Mesenchymal stem cell (in vitro differentiated cells and primary cell): ENCODE measurements around the gene ZNRF4.
"Not testable (repeated sequence)": the region's sequence is repeated elsewhere in the genome, so short reads cannot be mapped to it uniquely, and the experiment has no call there.

Experiments
- DNase-seq: peaks from one replicate; pipeline ENCODE4 v3.0.0-alpha.2; 2013
- H2AFZ ChIP-seq: one replicate; pipeline ENCODE4 v1.6.1; 2013; ENCODE audit warnings: low read depth, mild to moderate bottlenecking, control low read depth, inconsistent platforms, low read length, moderate library complexity
- H2AK5ac ChIP-seq: 2 replicates; pipeline ENCODE4 v1.6.1; 2013; ENCODE audit warnings: low read length, moderate library complexity, mild to moderate bottlenecking, inconsistent platforms; ENCODE audit not compliant: severe bottlenecking
- H2BK120ac ChIP-seq: one replicate; pipeline ENCODE4 v1.6.1; 2013; ENCODE audit warnings: low read depth, mild to moderate bottlenecking, inconsistent platforms, low read length, moderate library complexity
- H2BK12ac ChIP-seq, 2 experiments: one replicate each; pipeline ENCODE4 v1.6.1; 2013; ENCODE audit warnings: inconsistent platforms in 2 of 2, low read length in 2 of 2, mild to moderate bottlenecking in 2 of 2, moderate library complexity in 2 of 2, control low read depth in 1 of 2
- H2BK15ac ChIP-seq: one replicate; pipeline ENCODE4 v1.6.1; 2013; ENCODE audit warnings: mild to moderate bottlenecking, low read depth, inconsistent platforms; ENCODE audit not compliant: poor library complexity, severe bottlenecking
- H2BK5ac ChIP-seq: 2 replicates; pipeline ENCODE4 v1.6.1; 2013; ENCODE audit warnings: low read depth, mild to moderate bottlenecking, low read length, control low read depth, inconsistent platforms; ENCODE audit not compliant: poor library complexity, severe bottlenecking
- H3K14ac ChIP-seq, 2 experiments: one replicate each; pipeline ENCODE4 v1.6.1; 2013; ENCODE audit warnings: inconsistent platforms in 2 of 2, low read length in 2 of 2, control low read depth in 1 of 2, mild to moderate bottlenecking in 1 of 2, moderate library complexity in 1 of 2
- H3K18ac ChIP-seq, 2 experiments: one replicate each; pipeline ENCODE4 v1.6.1; 2013; ENCODE audit warnings: inconsistent platforms in 2 of 2, low read length in 2 of 2, control low read depth in 1 of 2, low read depth in 1 of 2, mild to moderate bottlenecking in 1 of 2
- H3K23ac ChIP-seq, 2 experiments: one replicate each; pipeline ENCODE4 v1.6.1; 2013; ENCODE audit warnings: inconsistent platforms in 2 of 2, low read length in 2 of 2, mild to moderate bottlenecking in 2 of 2, moderate library complexity in 2 of 2, control low read depth in 1 of 2
- H3K27ac ChIP-seq: 2 replicates; pipeline ENCODE4 v1.5.1; 2013; ENCODE audit warnings: mild to moderate bottlenecking, moderate library complexity, low read length, control low read depth, inconsistent platforms; ENCODE audit not compliant: poor library complexity, severe bottlenecking
- H3K27me3 ChIP-seq, 2 experiments: 2 replicates each; pipeline versions ENCODE4 v1.6.1 to v1.7.0; 2013; ENCODE audit warnings: low read length in 2 of 2, mild to moderate bottlenecking in 2 of 2, moderate library complexity in 2 of 2, control low read depth in 1 of 2, inconsistent platforms in 1 of 2; ENCODE audit not compliant: control insufficient read depth in 1 of 2, insufficient read depth in 1 of 2
- H3K36me3 ChIP-seq, 2 experiments: 2 replicates each; pipeline versions ENCODE4 v1.6.1 to v1.7.0; 2013; ENCODE audit warnings: low read length in 2 of 2, control low read depth in 1 of 2, inconsistent platforms in 1 of 2, low read depth in 1 of 2, mild to moderate bottlenecking in 1 of 2; ENCODE audit not compliant: insufficient read depth in 2 of 2, control insufficient read depth in 1 of 2
- H3K4ac ChIP-seq, 2 experiments: one replicate each; pipeline ENCODE4 v1.6.1; 2013; ENCODE audit warnings: inconsistent platforms in 2 of 2, low read length in 2 of 2, mild to moderate bottlenecking in 2 of 2, moderate library complexity in 2 of 2, control low read depth in 1 of 2, low read depth in 1 of 2
- H3K4me1 ChIP-seq: 2 replicates; pipeline ENCODE4 v1.6.1; 2013; ENCODE audit warnings: low read depth, low read length, control low read depth; ENCODE audit not compliant: control insufficient read depth, insufficient read depth
- H3K4me2 ChIP-seq: 2 replicates; pipeline ENCODE4 v1.6.1; 2013; ENCODE audit warnings: low read length, mild to moderate bottlenecking, inconsistent platforms; ENCODE audit not compliant: poor library complexity, severe bottlenecking
- H3K4me3 ChIP-seq, 2 experiments: 2 replicates each; pipeline versions ENCODE4 v1.5.1 to v1.7.0; 2013; ENCODE audit warnings: low read length in 2 of 2, mild to moderate bottlenecking in 2 of 2, control low read depth in 1 of 2, low read depth in 1 of 2; ENCODE audit not compliant: insufficient read depth in 1 of 2
- H3K79me1 ChIP-seq: replicated peaks from 2 replicates; pipeline ENCODE4 v1.6.1; 2013; ENCODE audit warnings: mild to moderate bottlenecking, control low read depth, low read length, inconsistent platforms; ENCODE audit not compliant: poor library complexity, severe bottlenecking
- H3K9ac ChIP-seq: 2 replicates; pipeline ENCODE4 v1.7.0; 2013; ENCODE audit warnings: mild to moderate bottlenecking, low read length, moderate library complexity
- H3K9me3 ChIP-seq: 2 replicates; pipeline ENCODE4 v1.7.0; 2013; ENCODE audit warnings: mild to moderate bottlenecking, low read length; ENCODE audit not compliant: control insufficient read depth
- H4K8ac ChIP-seq: one replicate; pipeline ENCODE4 v1.6.1; 2013; ENCODE audit warnings: inconsistent platforms, mild to moderate bottlenecking, low read length, moderate library complexity
- H4K91ac ChIP-seq: one replicate; pipeline ENCODE4 v1.6.1; 2013; ENCODE audit warnings: mild to moderate bottlenecking, low read length, inconsistent platforms
- WGBS: methylation state at CpG from one replicate; pipeline ENCODE4 v1.1.7; 2013; ENCODE audit warnings: mixed read lengths; 5-methylcytosine and 5-hydroxymethylcytosine counted together

ZNRF4 gene

DNA sequence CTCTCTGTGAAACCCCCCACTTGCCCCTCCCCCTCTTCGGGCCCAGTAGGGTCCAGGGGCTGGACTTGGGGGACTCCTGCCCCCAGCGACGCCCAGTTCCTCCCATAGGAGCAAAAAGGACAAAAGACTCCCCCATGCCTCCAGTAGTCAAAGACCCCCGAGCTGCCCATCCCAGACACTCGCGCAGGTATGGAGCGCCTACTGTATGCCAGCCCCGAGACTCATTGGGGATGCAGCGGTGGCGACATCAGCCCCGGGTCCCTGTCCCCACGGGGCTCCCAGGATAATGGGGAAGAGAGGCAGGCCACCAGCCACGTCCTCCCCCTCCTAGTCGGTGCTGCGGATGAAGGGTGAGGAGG is 18.3 kb upstream of the ZNRF4 start:
- Histone ChIP-seq H4K91ac (no peak overlapping the region), H4K8ac (no peak overlapping the region), H2AK5ac (no peak overlapping the region), H3K27ac (no peak overlapping the region), H3K23ac (no peak overlapping the region), H3K4me2 (no peak overlapping the region), H2BK120ac (no peak overlapping the region), H3K4ac (no peak overlapping the region), H3K79me1 (no peaks in the 10 kb centered on the region), H2AFZ (no peak overlapping the region), H3K18ac (no peak overlapping the region), H2BK15ac (no peak overlapping the region), H3K4me1 (peaks cover 18% of the 10 kb centered on the region), H2BK5ac (no peak overlapping the region), H2BK12ac (no peak overlapping the region), H3K9me3 (no peaks in the 10 kb centered on the region), H3K4me3 (no peak overlapping the region), H3K36me3 (no peaks in the 10 kb centered on the region), H3K27me3 (peaks cover 16 to 22% of the 10 kb centered on the region in 2 experiments), H3K9ac (no peak overlapping the region), H3K14ac (no peak overlapping the region)
- 5% methylated on average over 10 of the region's 15 CpGs for WGBS
- DNase-seq: no peak

DNA sequence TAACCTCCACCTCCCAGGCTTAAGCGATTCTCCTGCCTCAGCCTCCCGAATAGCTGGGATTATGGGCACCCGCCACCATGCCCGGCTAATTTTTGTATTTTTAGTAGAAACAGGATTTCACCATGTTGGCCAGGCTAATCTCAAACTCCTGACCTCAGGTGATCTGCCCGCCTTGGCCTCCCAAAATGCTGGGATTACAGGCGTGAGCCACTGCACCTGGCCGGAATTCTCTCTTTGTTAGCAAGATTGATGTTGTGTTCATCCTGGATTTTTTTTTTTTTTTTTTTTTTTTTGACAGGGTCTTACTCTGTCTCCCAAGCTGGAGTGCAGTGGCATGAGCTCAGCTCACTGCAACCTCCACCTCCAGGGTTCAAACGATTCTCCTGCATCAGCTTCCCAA is 16.5 kb upstream of the ZNRF4 start:
- H3K27ac ChIP-seq, H3K9ac ChIP-seq, H2BK12ac ChIP-seq, H4K91ac ChIP-seq, H2BK120ac ChIP-seq, H4K8ac ChIP-seq, H3K14ac ChIP-seq, H3K36me3 ChIP-seq, H3K4me3 ChIP-seq, H3K4ac ChIP-seq, H3K79me1 ChIP-seq, H2BK5ac ChIP-seq, H3K18ac ChIP-seq, H2AFZ ChIP-seq, H3K4me2 ChIP-seq, H3K9me3 ChIP-seq, H3K23ac ChIP-seq, H2AK5ac ChIP-seq, DNase-seq, H2BK15ac ChIP-seq: not testable (repeated sequence)
- WGBS: 93% methylated on average over 8 of the region's 8 CpGs
- Histone ChIP-seq H3K27me3 (peaks cover 22% of the 10 kb centered on the region in 2 experiments), H3K4me1 (peaks cover 18% of the 10 kb centered on the region)

DNA sequence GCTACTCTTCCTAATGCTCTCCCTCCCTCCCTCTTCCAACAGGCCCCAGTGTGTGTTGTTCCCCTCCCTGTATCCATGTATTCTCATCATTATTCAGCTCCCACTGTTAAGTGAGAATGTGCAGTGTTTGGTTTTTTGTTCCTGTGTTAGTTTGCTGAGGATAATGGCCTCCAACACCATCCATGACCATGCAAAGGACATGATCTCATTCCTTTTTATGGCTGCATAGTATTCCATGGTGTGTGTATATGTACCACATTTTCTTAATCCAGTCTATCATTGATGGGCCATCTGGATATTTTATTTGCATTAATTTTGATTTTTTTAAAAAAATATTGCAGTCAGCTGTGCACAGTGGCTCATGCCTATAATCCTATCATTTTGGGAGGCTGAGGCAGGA is 15.8 kb upstream of the ZNRF4 start:
- no peak overlapping the region for H3K14ac ChIP-seq
- no peaks in the 10 kb centered on the region for H3K9me3 ChIP-seq
- H2BK12ac ChIP-seq: no peak overlapping the region
- H4K91ac ChIP-seq: no peak overlapping the region
- H2AFZ ChIP-seq: no peak overlapping the region
- H3K23ac ChIP-seq: no peak overlapping the region
- no peak overlapping the region for H4K8ac ChIP-seq
- peaks cover 16 to 25% of the 10 kb centered on the region in 2 experiments for H3K27me3 ChIP-seq
- DNase-seq: no peak
- H3K4me3 ChIP-seq: no peak overlapping the region
- H3K36me3 ChIP-seq: no peaks in the 10 kb centered on the region
- no peak overlapping the region for H2BK5ac ChIP-seq
- H3K27ac ChIP-seq: no peak overlapping the region
- H3K79me1 ChIP-seq: no peaks in the 10 kb centered on the region
- H3K18ac ChIP-seq: no peak overlapping the region
- H3K9ac ChIP-seq: no peak overlapping the region
- H2BK120ac ChIP-seq: no peak overlapping the region
- peaks cover 18% of the 10 kb centered on the region for H3K4me1 ChIP-seq
- no peak overlapping the region for H3K4me2 ChIP-seq
- no peak overlapping the region for H2BK15ac ChIP-seq
- no peak overlapping the region for H2AK5ac ChIP-seq
- no peak overlapping the region for H3K4ac ChIP-seq

DNA sequence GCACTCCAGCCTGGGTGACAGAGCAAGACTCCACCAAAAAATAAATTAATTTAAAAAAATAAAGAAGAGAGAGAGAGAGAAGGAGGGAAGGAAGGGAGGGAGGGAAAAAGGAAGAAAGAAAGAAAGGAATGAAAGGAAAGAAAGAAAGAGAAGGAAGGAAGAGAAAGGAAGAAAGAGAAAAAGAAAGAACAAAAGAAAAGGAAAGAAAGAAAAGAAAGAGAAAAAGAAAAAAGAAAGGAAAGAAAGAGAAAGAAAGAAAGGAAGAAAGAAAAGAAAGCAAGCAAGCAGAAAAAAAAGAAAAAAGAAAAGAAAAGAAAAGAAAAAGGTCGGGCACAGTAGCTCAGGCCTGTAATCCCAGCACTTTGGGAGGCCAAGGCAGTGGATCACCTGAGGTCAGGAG is 14.9 kb upstream of the ZNRF4 start:
- Histone ChIP-seq H3K36me3 (no peaks in the 10 kb centered on the region), H3K4ac (no peak overlapping the region), H3K23ac (no peak overlapping the region), H3K27me3 (peaks cover 14 to 29% of the 10 kb centered on the region in 2 experiments), H3K9me3 (no peaks in the 10 kb centered on the region), H2AFZ (no peak overlapping the region), H3K4me3 (no peak overlapping the region), H2BK120ac (no peak overlapping the region), H2BK5ac (no peak overlapping the region), H3K79me1 (no peaks in the 10 kb centered on the region), H2BK12ac (no peak overlapping the region), H3K14ac (no peak overlapping the region), H3K18ac (no peak overlapping the region), H4K91ac (no peak overlapping the region), H2AK5ac (no peak overlapping the region), H3K4me1 (peaks cover 13% of the 10 kb centered on the region), H4K8ac (no peak overlapping the region), H2BK15ac (no peak overlapping the region), H3K4me2 (no peak overlapping the region), H3K9ac (no peak overlapping the region), H3K27ac (no peak overlapping the region)
- 0% methylated on average over 1 of the region's 1 CpG for WGBS
- no peak for DNase-seq
